ENCODE results near the gene AVPR2.

Gene AVPR2

GRCh38 chrX:153933748-153934147 is 29.3 kb downstream of the AVPR2 start:
- DNase-seq: no peak

GRCh38 chrX:153934148-153934761 is 29.8 kb downstream of the AVPR2 start:
- no peak for DNase-seq

- DNase-seq: peak; percentile 46
Measured at GRCh38 chrX:153934762-153935325, 30.4 kb downstream of the AVPR2 start, which contains the start of gene NAA10. NAA10 (minus strand) TSS chrX:153935037; CDS start chrX:153934904, 133 bp downstream.

GRCh38 chrX:153935326-153935851 is 30.9 kb downstream of the AVPR2 start:
- no peak for DNase-seq

- no peak for DNase-seq
Measured at GRCh38 chrX:153937056-153937455, 32.6 kb downstream of the AVPR2 start.

- DNase-seq: no peak
Measured at GRCh38 chrX:153938226-153938786, 33.8 kb downstream of the AVPR2 start.

GRCh38 chrX:153939573-153939972 is 35.1 kb downstream of the AVPR2 start:
- no peak for DNase-seq

GRCh38 chrX:153941336-153942252 is 37.1 kb downstream of the AVPR2 start:
- no peak for DNase-seq

GRCh38 chrX:153944140-153944799 is 39.8 kb downstream of the AVPR2 start, which contains the start of gene RENBP:
RENBP (minus strand) TSS chrX:153944643; CDS start chrX:153944610, 33 bp downstream.
- no peak for DNase-seq

GRCh38 chrX:153944800-153945150 is 40.3 kb downstream of the AVPR2 start:
- DNase-seq: no peak

- no peak for DNase-seq
Measured at GRCh38 chrX:153945956-153946943, 41.8 kb downstream of the AVPR2 start.

- peak; percentile 73 for DNase-seq
Measured at GRCh38 chrX:153947009-153947769, 42.7 kb downstream of the AVPR2 start.

- no peak for DNase-seq
Measured at GRCh38 chrX:153948002-153948466, 43.6 kb downstream of the AVPR2 start.

- no peak for DNase-seq
Measured at GRCh38 chrX:153948847-153949805, 44.7 kb downstream of the AVPR2 start.

GRCh38 chrX:153950127-153950526 is 45.7 kb downstream of the AVPR2 start:
- no peak for DNase-seq

GRCh38 chrX:153951683-153952372 is 47.4 kb downstream of the AVPR2 start:
- no peak for DNase-seq

GRCh38 chrX:153952373-153953026 is 48.0 kb downstream of the AVPR2 start:
- DNase-seq: no peak

GRCh38 chrX:153953342-153953830 is 48.9 kb downstream of the AVPR2 start:
- peak; percentile 80 for DNase-seq
